PC-3 (cell line): ENCODE data around the gene TNIP1. TPM values are rescaled to one million over a fixed set of nuclear protein-coding genes. Genes with fewer than 3 reads are reported as not detected.

ENCODE experiments used
- ATAC-seq: fragments of 200-7000 bp; cut with Tn5 transposase; 2 replicates; pipeline ENCODE4 v1.9.1; 2020; ENCODE audit warnings: mild to moderate bottlenecking, moderate library complexity
- BruUV-seq: library from RNA; stranded (reverse); fragments of 400-500 nt; replicated peaks from 2 replicates; lab custom pipeline; 2021; lab: Mats Ljungman, UMichigan
- CTCF ChIA-PET: fragments of 300-600 bp; sonication (Branson Sonifier 250); formaldehyde crosslinking; loops from one replicate; lab custom pipeline; 2022; ENCODE audit warnings: antibody characterized with exemption; lab: Charles Lee
- POLR2A ChIA-PET: fragments of 300-600 bp; sonication (Branson Sonifier 250); formaldehyde crosslinking; loops from one replicate; lab custom pipeline; 2022; ENCODE audit warnings: antibody characterized with exemption; ENCODE audit not compliant: unreplicated experiment; lab: Charles Lee
- DNase-seq: peaks from one replicate; pipeline ENCODE4 v3.0.0-alpha.2; 2015
- H2AFZ ChIP-seq: fragments of 300-600 bp; sonication (generic); 2 replicates; pipeline ENCODE4 v1.6.0; 2016; ENCODE audit warnings: antibody characterized with exemption, low read length
- H3F3A ChIP-seq: fragments of 300-600 bp; sonication (generic); one replicate; pipeline ENCODE4 v1.6.0; 2017; ENCODE audit warnings: antibody characterized with exemption, low read length, control low read depth, mild to moderate bottlenecking; ENCODE audit not compliant: unreplicated experiment
- H3K27ac ChIP-seq: fragments of 300-600 bp; sonication (generic); 2 replicates; pipeline ENCODE4 v1.5.1; 2016; ENCODE audit warnings: mild to moderate bottlenecking, low read length
- H3K27me3 ChIP-seq: fragments of 300-600 bp; sonication (generic); 2 replicates; pipeline ENCODE4 v1.6.1; 2016; ENCODE audit warnings: low read length, mixed read lengths
- H3K36me3 ChIP-seq: fragments of 300-600 bp; sonication (generic); 2 replicates; pipeline ENCODE4 v1.6.1; 2016; ENCODE audit warnings: low read depth, mixed run types, low read length, mixed read lengths
- H3K4me1 ChIP-seq: fragments of 300-600 bp; sonication (generic); 2 replicates; pipeline ENCODE4 v1.5.1; 2016; ENCODE audit warnings: low read length; ENCODE audit not compliant: insufficient read depth
- H3K4me2 ChIP-seq: fragments of 300-600 bp; sonication (generic); 2 replicates; pipeline ENCODE4 v1.6.0; 2016; ENCODE audit warnings: low read length
- H3K4me3 ChIP-seq: fragments of 300-600 bp; sonication (generic); 2 replicates; pipeline ENCODE4 v1.5.1; 2016; ENCODE audit warnings: mild to moderate bottlenecking, low read length, mixed read lengths
- H3K79me2 ChIP-seq: fragments of 300-600 bp; sonication (generic); 2 replicates; pipeline ENCODE4 v1.6.1; 2017; ENCODE audit warnings: low read length, mixed read lengths
- H3K9ac ChIP-seq: fragments of 300-600 bp; sonication (generic); 2 replicates; pipeline ENCODE4 v1.6.0; 2016; ENCODE audit warnings: mild to moderate bottlenecking, low read length
- H3K9me2 ChIP-seq: fragments of 300-600 bp; sonication (generic); replicated peaks from 2 replicates; pipeline ENCODE4 v1.6.1; 2016; ENCODE audit warnings: mixed run types, low read length, mixed read lengths
- H3K9me3 ChIP-seq: fragments of 300-600 bp; sonication (generic); 2 replicates; pipeline ENCODE4 v1.6.1; 2016; ENCODE audit warnings: low read length, mixed read lengths
- H4K20me1 ChIP-seq: fragments of 300-600 bp; sonication (generic); 2 replicates; pipeline ENCODE4 v1.6.1; 2016; ENCODE audit warnings: low read length, mixed read lengths
- CTCF ChIP-seq: fragments of 300-600 bp; sonication (generic); conservative IDR thresholded peaks from 2 replicates; pipeline ENCODE4 v1.5.1; 2017; ENCODE audit warnings: antibody characterized with exemption, low read depth, mild to moderate bottlenecking, low read length
- EZH2 ChIP-seq: fragments of 300-600 bp; sonication (generic); IDR thresholded peaks from one replicate; pipeline ENCODE4 v1.6.1; 2017; ENCODE audit warnings: antibody characterized with exemption, mild to moderate bottlenecking, low read length; ENCODE audit not compliant: unreplicated experiment
- EZH2phosphoT487 ChIP-seq: fragments of 300-600 bp; sonication (generic); IDR thresholded peaks from 2 replicates; pipeline ENCODE4 v1.6.1; 2018; ENCODE audit warnings: mild to moderate bottlenecking, antibody characterized with exemption, low read length, borderline replicate concordance
- intact Hi-C: fragments of 100-400 bp; cut with micrococcal nuclease; formaldehyde crosslinking; loops from 2 replicates; pipeline ENCODE4 v1.9.0; 2023
- total RNA-seq: library from RNA; depleted of rRNA; stranded (reverse); fragments of >200 nt; gene quantifications from 2 replicates; pipeline ENCODE4 v1.2.3, GENCODE V29; 2014

The TNIP1 gene
- total RNA-seq, 1 experiment from 2014 or later: 90.0 TPM

GRCh38 chr5:151076616-151077015, 4.2 kb downstream of the TNIP1 start:
- ChIA-PET CTCF (no interaction called here), POLR2A (interaction anchor here (0.9 kb wide), 1 partner anchor 22 kb away, joined by 4 read pairs; no protein-coding TSS in a partner anchor)
- Histone ChIP-seq H3K36me3 (peaks cover 14% of the 10 kb centered on the region; the same call in 1 of the 2 replicates), H3K4me2 (peak overlapping the region; percentile 58), H3K27me3 (no peaks in the 10 kb centered on the region), H2AFZ (no peak overlapping the region), H3K4me3 (no peak overlapping the region), H3K27ac (peak overlapping the region; percentile 94), H3K9ac (peak overlapping the region; percentile 58), H4K20me1 (peaks cover 11% of the 10 kb centered on the region; the same call in 1 of the 2 replicates), H3K4me1 (peaks cover 68% of the 10 kb centered on the region), H3K9me2 (no peaks in the 10 kb centered on the region), H3F3A (peaks cover 13% of the 10 kb centered on the region), H3K79me2 (peaks cover 89% of the 10 kb centered on the region), H3K9me3 (no peaks in the 10 kb centered on the region)
- BruUV-seq: no TSS peak
- DNase-seq (no peak), ATAC-seq (no peak)
- intact Hi-C loops: no loop called here
- TF ChIP-seq EZH2 (no peak), EZH2phosphoT487 (no peak), CTCF (no peak)

- Histone ChIP-seq H3K4me1 (peaks cover 70% of the 10 kb centered on the region), H2AFZ (no peak overlapping the region), H3K9me2 (no peaks in the 10 kb centered on the region), H3K4me3 (peak overlapping the region; percentile 16; the same call in 1 of the 2 replicates), H3K9ac (peak overlapping the region; percentile 58), H3K27ac (peak overlapping the region; percentile 94), H3K9me3 (no peaks in the 10 kb centered on the region), H4K20me1 (peaks cover 11% of the 10 kb centered on the region; the same call in 1 of the 2 replicates), H3K36me3 (peaks cover 20% of the 10 kb centered on the region; the same call in 1 of the 2 replicates), H3K79me2 (peaks cover 91% of the 10 kb centered on the region), H3K4me2 (peak overlapping the region; percentile 58), H3F3A (peaks cover 13% of the 10 kb centered on the region), H3K27me3 (no peaks in the 10 kb centered on the region)
- TF ChIP-seq CTCF (no peak), EZH2 (no peak), EZH2phosphoT487 (no peak)
- intact Hi-C loops: no loop called here
- ChIA-PET POLR2A (interaction anchor here (0.7 to 0.9 kb wide), 3 partner anchors 18 to 34 kb away, joined by 3 to 4 read pairs (median 3); no protein-coding TSS in a partner anchor), CTCF (interaction anchor here (0.5 kb wide), 1 partner anchor 87 kb away, joined by 3 read pairs; no protein-coding TSS in a partner anchor)
- peak; percentile 93 for DNase-seq
- BruUV-seq: no TSS peak
- peak; percentile 64 for ATAC-seq
Measured at GRCh38 chr5:151075698-151076331, 5.0 kb downstream of the TNIP1 start.

- intact Hi-C loops: no loop called here
- H3K9ac ChIP-seq: no peak overlapping the region
- ChIA-PET CTCF (no interaction called here), POLR2A (interaction anchor here (0.9 kb wide), 1 partner anchor 9 kb away, joined by 4 read pairs; no protein-coding TSS in a partner anchor)
- DNase-seq (no peak), ATAC-seq (no peak)
- no peak overlapping the region for H3K4me2 ChIP-seq
- H3K79me2 ChIP-seq: peaks cover 91% of the 10 kb centered on the region
- H3F3A ChIP-seq: peaks cover 13% of the 10 kb centered on the region
- no TSS peak for BruUV-seq
- H3K27ac ChIP-seq: peak overlapping the region; percentile 94; the same call in 1 of the 2 replicates
- H3K4me1 ChIP-seq: peaks cover 70% of the 10 kb centered on the region
- no peak for TF ChIP-seq EZH2phosphoT487
- no peak for TF ChIP-seq EZH2
- no peak for TF ChIP-seq CTCF
- H3K4me3 ChIP-seq: no peak overlapping the region
- H2AFZ ChIP-seq: no peak overlapping the region
- H3K27me3 ChIP-seq: no peaks in the 10 kb centered on the region
- peaks cover 20% of the 10 kb centered on the region; the same call in 1 of the 2 replicates for H3K36me3 ChIP-seq
- H3K9me2 ChIP-seq: no peaks in the 10 kb centered on the region
- H4K20me1 ChIP-seq: peaks cover 11% of the 10 kb centered on the region; the same call in 1 of the 2 replicates
- H3K9me3 ChIP-seq: no peaks in the 10 kb centered on the region
Measured at GRCh38 chr5:151074557-151074956, 6.3 kb downstream of the TNIP1 start.
